Measurements from ENCODE around the gene MSI2.

DNA sequence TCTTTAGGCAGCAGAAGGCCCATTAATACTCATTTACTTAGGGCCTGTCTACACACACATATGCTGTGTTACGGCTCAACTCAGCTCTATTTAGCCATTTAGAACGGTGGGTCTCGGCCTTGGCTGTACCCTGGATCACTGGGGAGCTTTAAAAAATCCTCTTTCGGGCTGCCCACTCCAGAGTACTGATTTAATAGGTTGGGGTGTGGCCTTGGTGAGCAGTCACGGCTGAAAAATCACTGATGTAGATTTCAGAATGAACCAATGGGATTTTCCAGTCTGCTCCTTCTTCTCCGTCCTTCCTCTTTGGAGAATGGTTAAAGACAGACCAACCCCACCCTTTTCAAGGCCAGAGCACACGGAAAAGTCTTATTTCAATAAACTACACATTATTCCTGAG lies 265.3 kb downstream of the MSI2 start:
- TF ChIP-seq CTCF (IDR thresholded peaks at IDR 0.05) (no peak), POLR2A (IDR thresholded peaks at IDR 0.05) (no peak)
